ENCODE measurements around the gene MMP20. TPM values are rescaled to one million over a fixed set of nuclear protein-coding genes. Genes with fewer than 3 reads are reported as not detected.

MMP20 gene
- total RNA-seq, 1 donor from 2014 or later: not detected

- Histone ChIP-seq H3K4me3 (no peak overlapping the region), H3K4me1 (no peaks in the 10 kb centered on the region), H3K36me3 (no peaks in the 10 kb centered on the region), H3K9me3 (replicated peaks) (no peaks in the 10 kb centered on the region), H3K27me3 (ENCODE audit: low read depth) (peaks cover 7% of the 10 kb centered on the region), H3K27ac (replicated peaks) (no peak overlapping the region)
- DNase-seq: no peak
- intact Hi-C loops (cut with micrococcal nuclease): no loop called here
- no peak for TF ChIP-seq CTCF (IDR thresholded peaks at IDR 0.05; ENCODE audit: borderline replicate concordance)
Observed at GRCh38 chr11:102528618-102529017, 96.5 kb downstream of the MMP20 start.

GRCh38 chr11:102527684-102528083, 97.4 kb downstream of the MMP20 start:
- Histone ChIP-seq H3K4me1 (no peaks in the 10 kb centered on the region), H3K27me3 (ENCODE audit: low read depth) (peaks cover 14% of the 10 kb centered on the region), H3K36me3 (no peaks in the 10 kb centered on the region), H3K4me3 (no peak overlapping the region), H3K9me3 (replicated peaks) (no peaks in the 10 kb centered on the region), H3K27ac (replicated peaks) (no peak overlapping the region)
- no peak for TF ChIP-seq CTCF (IDR thresholded peaks at IDR 0.05; ENCODE audit: borderline replicate concordance)
- intact Hi-C loops (cut with micrococcal nuclease): no loop called here
- DNase-seq: no peak

GRCh38 chr11:102527041-102527440, 98.1 kb downstream of the MMP20 start:
- DNase-seq: no peak
- Histone ChIP-seq H3K4me1 (no peaks in the 10 kb centered on the region), H3K9me3 (replicated peaks) (no peaks in the 10 kb centered on the region), H3K27ac (replicated peaks) (no peak overlapping the region), H3K4me3 (no peak overlapping the region), H3K27me3 (ENCODE audit: low read depth) (peaks cover 20% of the 10 kb centered on the region), H3K36me3 (no peaks in the 10 kb centered on the region)
- intact Hi-C loops (cut with micrococcal nuclease): no loop called here
- TF ChIP-seq CTCF (IDR thresholded peaks at IDR 0.05; ENCODE audit: borderline replicate concordance): no peak

Other genes with a start within 250 kb of the MMP20 start
- gene TMEM123, start 172.6 kb downstream of the MMP20 start, total RNA-seq: 70.2 TPM
- gene MMP7, start 94.6 kb downstream of the MMP20 start, total RNA-seq: not detected
- gene MMP27, start 80.4 kb upstream of the MMP20 start, total RNA-seq: not detected
- gene MMP8, start 99.6 kb upstream of the MMP20 start, total RNA-seq: not detected
- not detected for gene MMP10, start 155.3 kb upstream of the MMP20 start, total RNA-seq
- not detected for gene MMP1, start 172.8 kb upstream of the MMP20 start, total RNA-seq
- gene MMP3, start 218.3 kb upstream of the MMP20 start, total RNA-seq: not detected
- not detected for gene MMP12, start 249.7 kb upstream of the MMP20 start, total RNA-seq